Measurements from ENCODE around the gene UBE2I. TPM values are rescaled to one million over a fixed set of nuclear protein-coding genes. Genes with fewer than 3 reads are reported as not detected.

The UBE2I gene
- 100 to 1,000 TPM in 1 of 2 donors, 10 to 100 TPM in 1; 58.2 to 110 TPM for total RNA-seq

GRCh38 chr16:1308977-1309885, at the start of gene UBE2I:
TSS of gene UBE2I (plus strand) at chr16:1309636. CDS start at chr16:1314031, 4,395 bp downstream.
- DNase-seq (ENCODE audit: low spot score), result peak; percentile 96
- peak within 1 kb of the TSS; percentile 68 to 75 for H3K4me3 ChIP-seq

GRCh38 chr16:1259760-1260068, 49.7 kb upstream of the UBE2I start:
- TF ChIP-seq POLR2A (IDR thresholded peaks at IDR 0.05) (no peak), CTCF (IDR thresholded peaks at IDR 0.05) (no peak), POLR2AphosphoS5 (IDR thresholded peaks at IDR 0.05) (no peak)
- Histone ChIP-seq H3K27me3 (replicated peaks; ENCODE audit: insufficient read depth) (peaks cover 21% of the 10 kb centered on the region), H3K36me3 (no peaks in the 10 kb centered on the region), H3K9me3 (no peaks in the 10 kb centered on the region), H3K4me1 (replicated peaks) (no peaks in the 10 kb centered on the region), H3K4me3 (no peak overlapping the region), H3K27ac (no peak overlapping the region)
- DNase-seq (ENCODE audit: low spot score), result no peak
- 38% methylated on average over 11 of the region's 11 CpGs for WGBS
- intact Hi-C loops (cut with DNase I), result no loop called here

More at GRCh38 chr16:1308977-1309885, at the start of gene UBE2I:
- Histone ChIP-seq H3K9me3 (no peaks in the 10 kb centered on the region), H3K27me3 (replicated peaks; ENCODE audit: insufficient read depth) (no peaks in the 10 kb centered on the region), H3K36me3 (no peaks in the 10 kb centered on the region), H3K27ac (peak within 1 kb of the TSS; percentile 95 to 96), H3K4me1 (replicated peaks) (peaks cover 19% of the 10 kb centered on the region)
- intact Hi-C loops (cut with DNase I), result loop anchor here (5.0 to 10.0 kb wide), 2 partner anchors 56 to 113 kb away; partner anchors contain the start of gene UQCC4
- under 1% methylated on average over 53 of the region's 117 CpGs for WGBS
- no peak for TF ChIP-seq CTCF (IDR thresholded peaks at IDR 0.05)
- TF ChIP-seq POLR2AphosphoS5 (IDR thresholded peaks at IDR 0.05), result peak; percentile 82
- peak; percentile 49 for TF ChIP-seq POLR2A (IDR thresholded peaks at IDR 0.05)

GRCh38 chr16:1260101-1260680, 49.2 kb upstream of the UBE2I start:
- Histone ChIP-seq H3K9me3 (no peaks in the 10 kb centered on the region), H3K4me3 (no peak overlapping the region), H3K27ac (no peak overlapping the region), H3K36me3 (no peaks in the 10 kb centered on the region), H3K27me3 (replicated peaks; ENCODE audit: insufficient read depth) (peaks cover 21% of the 10 kb centered on the region), H3K4me1 (replicated peaks) (no peaks in the 10 kb centered on the region)
- no peak for TF ChIP-seq POLR2AphosphoS5 (IDR thresholded peaks at IDR 0.05)
- no peak for TF ChIP-seq POLR2A (IDR thresholded peaks at IDR 0.05)
- no peak for TF ChIP-seq CTCF (IDR thresholded peaks at IDR 0.05)
- WGBS, result 73% methylated on average over 34 of the region's 36 CpGs
- DNase-seq (ENCODE audit: low spot score), result no peak
- intact Hi-C loops (cut with DNase I), result no loop called here

GRCh38 chr16:1261131-1261892, 48.1 kb upstream of the UBE2I start:
- no peak for TF ChIP-seq POLR2AphosphoS5 (IDR thresholded peaks at IDR 0.05)
- Histone ChIP-seq H3K27ac (no peak overlapping the region), H3K4me3 (no peak overlapping the region), H3K4me1 (replicated peaks) (no peaks in the 10 kb centered on the region), H3K36me3 (no peaks in the 10 kb centered on the region), H3K9me3 (no peaks in the 10 kb centered on the region), H3K27me3 (replicated peaks; ENCODE audit: insufficient read depth) (peaks cover 21% of the 10 kb centered on the region)
- WGBS, result 15% methylated on average over 43 of the region's 47 CpGs
- DNase-seq (ENCODE audit: low spot score), result no peak
- intact Hi-C loops (cut with DNase I), result no loop called here

GRCh38 chr16:1262210-1262845, 47.1 kb upstream of the UBE2I start:
- intact Hi-C loops (cut with DNase I), result no loop called here
- TF ChIP-seq POLR2A (IDR thresholded peaks at IDR 0.05) (no peak), POLR2AphosphoS5 (IDR thresholded peaks at IDR 0.05) (no peak), CTCF (IDR thresholded peaks at IDR 0.05) (no peak)
- Histone ChIP-seq H3K36me3 (no peaks in the 10 kb centered on the region), H3K27me3 (replicated peaks; ENCODE audit: insufficient read depth) (peaks cover 21% of the 10 kb centered on the region), H3K4me1 (replicated peaks) (no peaks in the 10 kb centered on the region), H3K27ac (no peak overlapping the region), H3K9me3 (no peaks in the 10 kb centered on the region), H3K4me3 (no peak overlapping the region)
- no peak for DNase-seq (ENCODE audit: low spot score)
- 82% methylated on average over 32 of the region's 32 CpGs for WGBS

Data from prostate gland (tissue), 2 donors.